Loucy (cell line): ENCODE results near the gene IL18.

ENCODE experiments used
- CTCF ChIP-seq: fragments of 200-600 bp; sonication (generic); conservative IDR thresholded peaks from 2 replicates; pipeline ENCODE4 v1.5.1; 2014; ENCODE audit warnings: mild to moderate bottlenecking, antibody characterized with exemption, low read length
- EZH2phosphoT487 ChIP-seq: fragments of 200-600 bp; IDR thresholded peaks from 2 replicates; pipeline ENCODE4 v1.6.1; 2018; ENCODE audit warnings: antibody characterized with exemption, mild to moderate bottlenecking, moderate library complexity, borderline replicate concordance

- TF ChIP-seq CTCF (peak; percentile 90), EZH2phosphoT487 (no peak)
Measured at GRCh38 chr11:112174789-112175598, 11.1 kb upstream of the IL18 start, which contains the start of gene BCO2.
